GM13976 (cell line): ENCODE results near the gene GZMB.
"Not testable (repeated sequence)": the region's sequence is repeated elsewhere in the genome, so short reads cannot be mapped to it uniquely, and the experiment has no call there.

Experiments
- DNase-seq: peaks from one replicate; pipeline ENCODE4 v3.0.0; 2012; ENCODE audit warnings: low spot score
- in situ Hi-C: fragments of 300-500 bp; cut with MboI; formaldehyde crosslinking; loops from one replicate; pipeline ENCODE4 v1.12.0; 2022; ENCODE audit warnings: low sequenced_read_pairs, mixed read lengths, inconsistent platforms; ENCODE audit not compliant: unreplicated experiment
- TF ChIP-seq, protein P1 (sequence below): IDR thresholded peaks from 2 replicates; pipeline ENCODE4 v1.5.1; 2012; ENCODE audit warnings: borderline replicate concordance, mild to moderate bottlenecking; ENCODE audit not compliant: insufficient read depth; ENCODE audit errors: extremely low read depth, missing control alignments, control extremely low read depth

The GZMB gene

DNA sequence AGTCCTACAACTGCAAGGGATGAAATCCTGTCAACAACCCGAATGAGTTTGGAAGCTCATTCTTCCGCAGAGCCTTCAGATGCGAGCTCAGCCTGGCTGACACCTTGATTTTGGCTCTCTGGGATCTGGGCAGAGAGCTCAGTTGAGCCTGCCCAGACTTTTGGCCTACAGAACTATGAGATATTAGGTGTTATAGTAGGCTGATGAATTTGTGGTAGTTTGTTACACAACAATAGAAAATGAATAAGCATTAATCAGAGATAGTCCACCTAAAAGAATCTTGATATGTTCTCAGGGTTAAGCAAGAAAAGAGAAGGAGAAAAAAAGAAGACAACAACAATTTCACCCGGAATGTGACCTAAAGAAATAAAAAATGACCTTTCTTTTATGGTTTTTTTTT is 30.4 kb upstream of the GZMB start:
- DNase-seq, result no peak
- in situ Hi-C loops, result no loop called here
- TF ChIP-seq, protein P1, sequence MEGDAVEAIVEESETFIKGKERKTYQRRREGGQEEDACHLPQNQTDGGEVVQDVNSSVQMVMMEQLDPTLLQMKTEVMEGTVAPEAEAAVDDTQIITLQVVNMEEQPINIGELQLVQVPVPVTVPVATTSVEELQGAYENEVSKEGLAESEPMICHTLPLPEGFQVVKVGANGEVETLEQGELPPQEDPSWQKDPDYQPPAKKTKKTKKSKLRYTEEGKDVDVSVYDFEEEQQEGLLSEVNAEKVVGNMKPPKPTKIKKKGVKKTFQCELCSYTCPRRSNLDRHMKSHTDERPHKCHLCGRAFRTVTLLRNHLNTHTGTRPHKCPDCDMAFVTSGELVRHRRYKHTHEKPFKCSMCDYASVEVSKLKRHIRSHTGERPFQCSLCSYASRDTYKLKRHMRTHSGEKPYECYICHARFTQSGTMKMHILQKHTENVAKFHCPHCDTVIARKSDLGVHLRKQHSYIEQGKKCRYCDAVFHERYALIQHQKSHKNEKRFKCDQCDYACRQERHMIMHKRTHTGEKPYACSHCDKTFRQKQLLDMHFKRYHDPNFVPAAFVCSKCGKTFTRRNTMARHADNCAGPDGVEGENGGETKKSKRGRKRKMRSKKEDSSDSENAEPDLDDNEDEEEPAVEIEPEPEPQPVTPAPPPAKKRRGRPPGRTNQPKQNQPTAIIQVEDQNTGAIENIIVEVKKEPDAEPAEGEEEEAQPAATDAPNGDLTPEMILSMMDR, result no peak

DNA sequence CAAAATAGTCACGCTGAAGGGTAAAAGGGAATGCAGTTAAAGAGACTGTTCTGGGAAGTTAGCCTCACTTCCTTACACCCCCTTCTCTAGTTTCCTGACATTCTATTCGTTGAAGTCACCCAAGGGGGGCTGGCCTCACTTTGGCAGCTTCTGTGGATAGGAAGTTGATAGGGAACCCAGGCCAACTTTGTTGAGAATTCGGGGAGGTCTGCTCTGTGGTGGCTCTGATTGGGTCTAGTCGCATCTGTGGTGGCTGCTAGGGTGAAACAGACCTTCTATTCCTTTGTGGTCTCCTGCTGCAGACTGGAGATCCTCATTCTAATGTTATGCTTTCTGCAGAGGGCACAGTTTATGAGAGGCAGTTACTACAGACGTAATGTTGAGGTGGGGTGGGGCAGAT is 28.8 kb upstream of the GZMB start:
- no peak for DNase-seq

DNA sequence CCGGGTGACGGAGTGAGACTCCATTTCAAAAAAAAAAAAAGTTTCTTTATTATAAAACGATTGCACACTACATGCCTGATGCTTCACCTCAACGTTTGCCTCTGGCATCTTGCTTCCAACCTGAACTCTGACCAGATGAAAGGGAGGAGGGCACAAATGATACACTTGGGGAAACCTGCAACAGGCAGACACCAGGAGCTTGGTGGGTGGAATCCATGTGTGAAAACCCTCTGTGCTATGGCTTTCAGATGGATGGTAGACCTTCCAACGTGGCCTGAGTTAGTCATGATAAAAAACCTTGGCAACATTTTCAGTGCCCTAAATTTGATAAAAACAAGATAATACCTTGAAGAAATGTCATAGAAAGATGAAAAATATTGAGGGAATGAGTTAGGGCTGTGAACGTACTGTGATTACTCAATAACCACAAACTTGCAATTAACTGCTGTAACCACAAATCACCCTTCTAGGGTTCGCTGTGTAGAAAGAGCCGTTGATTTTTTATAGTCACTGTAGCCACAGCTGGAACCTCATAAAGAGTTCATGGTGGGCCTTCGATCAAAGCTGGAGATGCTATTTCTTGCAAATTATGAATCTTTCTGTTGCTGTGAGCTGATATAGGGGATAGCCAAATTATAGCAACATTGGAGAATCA is 26.1 kb upstream of the GZMB start:
- TF ChIP-seq, protein P1, result no peak
- DNase-seq, result no peak
- in situ Hi-C loops, result no loop called here

More for the DNA sequence above, 28.8 kb upstream of the GZMB start:
- in situ Hi-C loops, result no loop called here
- TF ChIP-seq, protein P1, result no peak

DNA sequence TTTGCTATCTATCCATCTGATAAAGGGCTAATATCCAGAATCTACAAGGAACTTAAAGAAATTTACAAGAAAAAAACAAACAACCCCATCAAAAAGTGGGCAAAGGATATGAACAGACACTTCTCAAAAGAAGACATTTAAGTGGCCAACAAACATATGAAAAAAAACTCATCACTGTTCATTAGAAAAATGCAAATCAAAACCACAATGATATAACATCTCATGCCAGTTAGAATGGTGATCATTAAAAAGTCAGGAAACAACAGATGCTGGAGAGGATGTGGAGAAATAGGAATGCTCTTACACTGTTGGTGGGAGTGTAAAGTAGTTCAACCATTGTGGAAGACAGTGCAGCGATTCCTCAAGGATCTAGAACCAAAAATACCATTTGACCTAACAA is 14.4 kb upstream of the GZMB start:
- DNase-seq, in situ Hi-C loops: not testable (repeated sequence)

DNA sequence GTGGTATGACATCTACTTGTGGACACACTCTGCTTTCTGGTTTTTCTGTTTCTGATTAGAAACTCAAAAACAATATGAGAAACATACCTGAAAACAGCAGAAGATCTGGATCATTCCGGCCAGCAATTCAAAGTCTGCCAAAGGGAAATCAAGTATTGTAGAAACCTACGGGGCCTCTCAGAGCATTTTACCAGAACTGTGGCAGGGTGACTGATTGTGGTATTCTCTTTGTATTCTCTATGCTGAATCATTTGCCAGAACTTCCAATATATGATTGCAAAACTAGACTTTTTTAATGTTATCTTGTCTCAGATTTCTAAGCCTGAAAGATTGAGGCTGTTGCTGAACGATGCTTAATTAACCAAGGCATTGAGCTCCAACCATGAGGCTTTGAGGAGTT is 5.9 kb upstream of the GZMB start:
- no peak for DNase-seq
- in situ Hi-C loops, result no loop called here
- TF ChIP-seq, protein P1, result no peak

DNA sequence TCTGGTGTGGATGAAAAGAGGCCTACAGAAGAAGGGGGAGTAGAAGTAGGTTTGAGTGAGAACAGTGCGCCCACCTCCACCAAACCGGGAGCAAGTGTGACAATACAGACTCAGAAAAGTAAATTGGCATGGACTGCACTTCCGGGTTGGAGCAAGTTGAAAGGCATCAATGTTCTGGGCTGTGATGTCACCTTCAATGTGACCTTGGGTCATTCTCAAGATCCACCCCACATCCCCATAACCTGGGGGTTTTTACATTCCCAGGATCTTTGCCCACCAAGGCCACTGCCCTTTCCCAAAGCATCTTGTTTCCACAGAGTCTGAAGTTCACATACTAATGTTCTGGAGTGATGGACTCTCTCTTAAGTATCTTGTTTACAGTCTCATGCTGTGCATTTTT is 5.3 kb upstream of the GZMB start:
- TF ChIP-seq, protein P1, result no peak
- in situ Hi-C loops, result no loop called here
- no peak for DNase-seq

DNA sequence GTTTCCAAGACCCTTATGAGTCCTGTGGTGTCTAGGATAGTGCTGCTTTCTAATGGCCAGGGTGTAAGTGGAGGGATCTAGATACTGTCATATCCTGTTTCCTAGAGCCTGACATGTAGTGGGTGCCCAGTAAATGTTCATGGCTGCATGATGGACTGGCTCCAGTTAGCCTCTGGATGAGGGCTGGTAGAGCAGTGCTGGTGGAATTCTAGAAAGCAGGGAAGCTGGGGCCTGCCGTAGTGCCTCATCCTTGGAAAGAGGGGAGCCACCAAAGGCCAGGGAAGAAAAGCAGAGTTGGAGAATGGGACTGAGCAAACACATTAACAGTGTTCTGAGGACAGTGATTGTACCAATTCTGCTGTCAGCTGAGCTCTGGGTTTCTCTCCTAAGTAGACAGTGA is 637 bp downstream of the GZMB start:
- TF ChIP-seq, protein P1, result no peak
- no peak for DNase-seq
- in situ Hi-C loops, result no loop called here
